CD4-positive, alpha-beta T cell treated with Interleukin-17A for 1 hour (primary cell): Measurements from ENCODE around the gene MBD5.

Source experiments
- DNase-seq: peaks from one replicate; pipeline ENCODE4 v3.0.0-alpha.2; 2020

MBD5 gene

GRCh38 chr2:148557844-148558436, 537.0 kb downstream of the MBD5 start:
- no peak for DNase-seq

GRCh38 chr2:148560496-148560895, 539.6 kb downstream of the MBD5 start:
- DNase-seq, result no peak

- no peak for DNase-seq
Measured at GRCh38 chr2:148561389-148561788, 540.5 kb downstream of the MBD5 start.

- no peak for DNase-seq
Measured at GRCh38 chr2:148565272-148565894, 544.5 kb downstream of the MBD5 start.
